HG02623 (cell line): ENCODE measurements around the gene PTK6.

ENCODE experiments used
- ATAC-seq: cut with Tn5 transposase; IDR thresholded peaks from one replicate; pipeline ENCODE4 v1.9.1; 2021; ENCODE audit warnings: moderate library complexity; ENCODE audit not compliant: unreplicated experiment

Gene PTK6

GRCh38 chr20:63532449-63532971 lies 4.7 kb downstream of the PTK6 start:
- no peak for ATAC-seq

- ATAC-seq, result no peak
These were observed 5.3 kb downstream of the PTK6 start for GRCh38 chr20:63531686-63532448.

DNA sequence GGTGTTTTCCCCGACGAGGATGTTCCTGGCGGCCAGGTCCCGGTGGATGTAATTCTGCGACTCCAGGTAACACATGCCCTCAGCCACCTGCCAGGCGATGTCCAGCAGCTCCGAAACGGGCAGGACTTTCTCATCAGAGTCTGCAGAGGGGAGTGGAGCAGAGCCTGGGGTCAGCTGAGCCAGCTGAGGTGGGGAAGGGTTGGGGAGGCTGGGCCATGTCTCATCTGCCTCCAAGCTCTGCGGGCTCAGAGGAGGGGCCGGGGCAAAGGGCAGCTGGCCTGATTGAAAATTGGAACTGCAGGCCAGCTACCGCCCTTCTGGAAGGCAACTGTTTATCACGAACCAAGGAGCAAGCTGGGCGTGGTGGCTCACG lies 6.4 kb downstream of the PTK6 start:
- no peak for ATAC-seq

- no peak for ATAC-seq
These were observed 7.1 kb downstream of the PTK6 start for GRCh38 chr20:63529861-63530787.

DNA sequence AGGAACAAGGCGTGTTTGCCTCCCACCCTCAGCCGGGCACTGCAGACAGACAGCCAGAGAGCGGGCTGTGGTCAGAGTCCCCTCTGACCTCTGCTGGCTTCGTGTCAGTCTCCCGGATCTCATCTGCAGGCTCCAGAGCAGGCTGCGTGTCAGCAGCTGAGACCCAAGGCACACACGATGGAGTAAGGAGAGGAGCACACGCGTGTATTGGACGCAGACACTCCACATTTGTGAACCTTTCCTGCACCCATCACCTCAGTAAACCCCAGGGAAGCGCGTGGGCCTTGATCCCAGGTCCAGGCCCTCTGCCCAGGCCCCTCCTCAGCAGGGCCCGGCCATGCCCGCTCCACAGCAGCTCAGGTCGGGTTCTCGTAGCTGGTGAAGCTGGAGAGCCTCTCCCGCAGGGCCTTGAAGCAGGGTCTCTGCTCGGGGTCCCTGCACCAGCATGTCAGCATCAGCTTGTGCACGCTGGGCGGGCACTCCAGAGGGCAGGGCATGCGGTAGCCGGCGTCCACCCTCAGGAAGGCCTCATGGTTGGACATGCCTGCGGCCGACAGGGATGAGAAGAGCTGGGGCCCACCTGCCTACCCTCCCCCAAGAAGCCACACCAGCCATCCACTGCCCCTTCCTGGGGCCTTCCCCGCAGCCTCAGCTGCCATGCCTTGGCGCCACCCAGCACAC lies 7.9 kb downstream of the PTK6 start:
- ATAC-seq, result no peak

DNA sequence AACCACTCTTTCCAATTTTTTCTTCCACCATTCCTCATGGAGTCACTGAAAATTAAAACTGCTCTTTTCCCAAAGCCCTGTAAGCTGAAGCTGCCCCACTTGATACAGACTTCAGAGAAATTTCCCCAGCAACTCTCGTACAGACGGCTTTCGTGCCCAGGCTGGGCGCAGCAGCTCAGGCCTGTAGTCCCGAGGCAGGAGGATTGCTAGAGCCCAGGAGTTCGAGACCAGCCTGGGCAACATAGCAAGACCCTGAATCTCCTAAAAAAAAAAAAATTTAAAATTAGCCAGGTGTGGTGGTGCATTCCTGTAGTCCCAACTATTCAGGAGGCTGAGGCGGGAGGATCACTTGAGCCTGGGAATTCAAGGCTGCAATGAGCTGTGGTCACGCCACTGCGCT lies 10.0 kb downstream of the PTK6 start:
- no peak for ATAC-seq

- no peak for ATAC-seq
These were observed 11.2 kb downstream of the PTK6 start for GRCh38 chr20:63525971-63526370.

DNA sequence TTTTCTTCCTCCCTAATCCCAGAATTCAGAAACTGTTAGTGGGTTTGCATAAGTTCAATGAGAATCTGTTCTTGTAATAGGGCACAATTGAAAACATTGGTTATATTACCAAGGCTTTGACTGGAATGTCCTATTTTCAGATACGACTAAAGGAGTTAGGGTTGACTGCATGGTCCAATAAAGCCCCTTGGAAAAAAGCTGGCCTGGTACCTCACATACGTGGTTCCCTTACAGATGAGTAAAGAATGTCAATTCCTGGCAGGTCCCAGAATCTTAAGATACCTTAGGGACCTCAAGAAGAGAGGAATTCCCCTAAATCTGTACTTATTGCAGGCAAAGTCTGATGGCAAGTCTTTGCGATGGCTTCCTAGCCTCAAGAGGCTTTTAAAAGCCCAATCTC lies 12.0 kb downstream of the PTK6 start:
- ATAC-seq, result no peak

GRCh38 chr20:63522981-63523611 lies 14.1 kb downstream of the PTK6 start:
- no peak for ATAC-seq

DNA sequence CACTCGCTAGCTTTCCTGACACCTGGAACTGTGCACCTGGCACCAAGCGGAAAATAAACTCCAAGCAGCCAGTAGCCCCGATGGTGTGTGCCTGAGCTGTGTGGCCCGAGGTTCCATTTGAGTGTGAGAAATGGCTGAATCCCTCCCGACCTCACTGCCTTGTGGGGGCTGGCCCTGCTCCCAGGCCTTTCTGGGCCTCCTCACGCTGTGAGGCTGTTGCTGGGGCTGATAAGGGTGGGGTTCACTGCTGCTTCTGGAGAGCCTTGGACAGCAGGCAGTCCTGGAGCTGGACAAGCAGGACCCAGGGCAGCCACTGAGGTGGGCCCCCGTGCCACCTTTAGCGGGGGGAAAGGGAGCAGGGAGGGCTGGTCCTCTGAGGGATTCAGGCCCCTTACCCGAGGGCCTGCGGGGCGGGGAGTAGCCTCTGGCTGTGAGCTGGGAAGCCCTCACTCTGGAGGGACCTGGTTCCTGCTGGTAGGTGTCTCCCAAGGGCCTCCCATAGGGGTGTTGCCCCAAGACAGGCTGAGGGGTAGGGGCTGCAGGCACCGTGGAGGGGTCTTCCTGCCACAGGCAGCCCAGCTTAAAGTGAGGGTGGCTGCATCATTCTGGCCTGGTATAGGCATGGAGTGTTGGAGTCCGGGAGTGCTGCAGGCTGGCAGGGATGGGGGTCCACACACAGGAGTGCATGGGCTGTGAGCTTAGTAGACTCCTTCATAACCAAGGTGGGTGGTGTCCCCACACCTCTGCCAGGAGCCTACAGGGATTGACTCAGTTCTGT lies 14.9 kb downstream of the PTK6 start:
- no peak for ATAC-seq

DNA sequence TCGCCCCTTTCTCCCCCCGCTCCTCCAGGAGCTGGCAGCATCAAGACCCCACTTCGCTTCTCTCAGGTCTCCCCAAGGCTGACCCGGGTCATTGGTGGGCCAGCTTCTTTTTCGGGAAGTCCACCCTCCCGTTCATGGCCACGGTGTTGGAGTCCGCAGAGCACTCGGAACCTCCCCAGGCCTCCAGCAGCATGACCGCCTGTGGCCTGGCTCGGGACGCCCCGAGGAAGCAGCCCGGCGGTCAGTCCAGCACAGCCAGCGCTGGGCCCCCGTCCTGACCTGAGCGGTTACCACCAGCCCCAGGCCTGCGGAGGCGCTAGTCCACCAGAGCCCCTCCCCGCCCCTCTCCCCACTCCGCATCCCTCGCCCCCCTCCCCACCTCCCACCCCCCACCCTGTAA lies 15.6 kb downstream of the PTK6 start:
- no peak for ATAC-seq

DNA sequence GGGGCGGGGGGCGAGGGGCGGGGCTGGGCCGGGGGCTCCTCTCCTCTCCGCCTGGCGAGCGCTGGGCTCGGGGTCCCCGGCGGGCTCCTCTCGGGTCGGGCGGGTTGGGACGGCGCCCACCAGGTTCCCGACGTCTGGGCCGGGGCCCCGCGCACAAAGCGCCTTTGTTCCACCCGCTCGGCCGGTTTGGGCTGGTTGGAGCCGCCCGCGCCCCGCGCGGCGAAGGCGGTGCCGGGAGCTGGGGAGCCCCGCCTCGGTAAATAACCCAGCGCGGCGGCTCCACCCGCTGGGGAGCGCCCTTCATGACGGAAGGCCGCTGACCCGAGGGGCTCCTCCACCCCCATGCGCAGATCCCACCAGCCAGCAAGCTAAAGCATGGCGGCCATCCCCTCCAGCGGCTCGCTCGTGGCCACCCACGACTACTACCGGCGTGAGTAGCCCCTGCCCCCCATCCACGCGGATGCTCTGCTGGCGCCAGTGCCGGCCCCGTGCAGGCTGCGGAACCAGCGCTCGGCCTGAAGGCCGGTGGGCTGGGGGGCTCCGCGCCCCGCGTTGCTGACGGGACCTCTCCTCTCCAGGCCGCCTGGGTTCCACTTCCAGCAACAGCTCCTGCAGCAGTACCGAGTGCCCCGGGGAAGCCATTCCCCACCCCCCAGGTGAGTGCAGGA lies 16.1 kb downstream of the PTK6 start:
- ATAC-seq, result peak; percentile 16

DNA sequence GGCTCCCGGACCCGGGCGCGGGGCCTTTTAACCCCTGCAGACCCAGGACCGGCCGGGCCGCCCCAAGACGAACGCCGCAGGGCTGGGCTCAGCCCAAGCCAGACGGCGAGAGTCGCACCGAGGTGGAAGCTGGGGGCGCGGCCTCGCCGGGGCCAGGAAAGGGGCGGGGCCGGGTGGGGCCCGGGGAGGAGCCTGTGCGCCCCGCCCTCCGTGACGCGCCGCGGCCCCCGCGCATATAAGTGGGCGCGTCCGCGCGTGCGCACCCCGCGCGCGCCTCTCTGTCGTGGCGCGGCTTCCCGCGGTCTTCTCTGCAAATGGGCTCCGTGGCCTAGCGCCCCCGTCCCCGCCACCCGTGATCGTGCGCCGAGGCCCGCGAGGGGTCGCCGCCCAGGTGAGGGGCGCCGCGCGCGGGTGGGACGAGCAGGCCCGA lies 16.7 kb downstream of the PTK6 start, which contains the start of gene PPDPF:
Gene PPDPF, plus strand, starts transcription at position 262 of the 430 bp plus-strand sequence. CDS start 544 bp downstream, outside the sequence.
- ATAC-seq, result peak; percentile 70

DNA sequence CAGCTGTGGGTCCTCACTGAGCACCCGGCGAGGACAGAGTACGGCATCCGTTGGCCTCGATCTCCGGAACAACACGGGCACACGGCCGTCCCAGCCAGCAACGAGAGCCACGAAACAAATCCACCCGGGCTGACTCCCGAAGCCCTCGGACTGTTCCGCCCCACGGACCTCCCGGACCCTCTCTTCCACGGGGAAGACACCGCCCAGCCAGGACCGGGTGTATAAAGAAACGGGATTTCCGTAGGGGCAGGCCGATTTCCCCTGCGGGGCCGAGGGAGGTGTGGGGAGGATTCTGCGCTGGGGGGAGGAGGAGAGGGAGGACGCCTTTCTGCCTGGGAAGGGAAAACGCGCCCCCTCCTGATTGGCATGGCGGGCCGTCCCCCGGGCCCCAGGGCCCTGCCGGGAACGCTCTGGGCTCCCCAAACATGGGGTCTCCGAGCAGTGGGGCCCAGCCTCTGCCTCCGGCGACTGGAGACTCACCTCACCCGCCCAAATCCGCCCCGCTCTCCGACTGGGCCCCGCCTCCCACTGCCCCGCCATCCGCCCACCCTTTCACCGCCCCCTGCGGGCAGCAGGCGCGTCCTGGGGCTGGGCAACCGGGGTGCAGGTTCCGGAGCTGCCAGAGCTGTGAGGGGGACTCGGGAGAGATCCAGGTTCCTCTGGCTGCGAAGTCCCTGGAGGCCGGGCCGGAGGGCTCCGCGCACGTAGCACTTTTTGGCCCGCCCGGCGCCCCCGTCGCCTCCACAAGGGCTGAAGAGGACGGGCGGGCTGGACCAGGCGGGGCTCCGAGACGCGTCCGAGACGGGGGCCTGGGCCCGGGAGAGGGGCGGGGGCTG lies 17.3 kb downstream of the PTK6 start:
- ATAC-seq, result peak; percentile 20

- no peak for ATAC-seq
These were observed 18.1 kb downstream of the PTK6 start for GRCh38 chr20:63518946-63519667.

- ATAC-seq, result no peak
These were observed 18.8 kb downstream of the PTK6 start for GRCh38 chr20:63518351-63518861.
